ENCODE data around the gene ELOVL6.

GRCh38 chr4:110248100-110248499 is 49.7 kb upstream of the ELOVL6 start:
- TF ChIP-seq CTCF (conservative IDR thresholded peaks at IDR 0.05; ENCODE audit: low read depth, low read length) (no peak), SMC3 (IDR thresholded peaks at IDR 0.05; ENCODE audit: low read depth, low read length) (no peak), POLR2A (IDR thresholded peaks at IDR 0.05; ENCODE audit: low read depth, low read length) (no peak), MXI1 (IDR thresholded peaks at IDR 0.05; ENCODE audit: borderline replicate concordance, low read depth, low read length) (no peak), ELK1 (IDR thresholded peaks at IDR 0.05; ENCODE audit: borderline replicate concordance, low read depth, low read length) (no peak), MAFK (IDR thresholded peaks at IDR 0.05; ENCODE audit: low read depth, low read length) (no peak), MAZ (IDR thresholded peaks at IDR 0.05; ENCODE audit: borderline replicate concordance, low read depth, low read length) (no peak), CEBPB (IDR thresholded peaks at IDR 0.05; ENCODE audit: low read depth, low read length) (no peak), NFE2L2 (IDR thresholded peaks at IDR 0.05; ENCODE audit: low read depth, low read length) (no peak), RAD21 (IDR thresholded peaks at IDR 0.05; ENCODE audit: low read length) (no peak), RFX5 (IDR thresholded peaks at IDR 0.05; ENCODE audit: low read depth, low read length) (no peak), FOS (IDR thresholded peaks at IDR 0.05; ENCODE audit: low read depth, low read length) (no peak), CHD1 (IDR thresholded peaks at IDR 0.05; ENCODE audit: low read depth, low read length) (no peak)
- TF ChIP-seq, protein P1, sequence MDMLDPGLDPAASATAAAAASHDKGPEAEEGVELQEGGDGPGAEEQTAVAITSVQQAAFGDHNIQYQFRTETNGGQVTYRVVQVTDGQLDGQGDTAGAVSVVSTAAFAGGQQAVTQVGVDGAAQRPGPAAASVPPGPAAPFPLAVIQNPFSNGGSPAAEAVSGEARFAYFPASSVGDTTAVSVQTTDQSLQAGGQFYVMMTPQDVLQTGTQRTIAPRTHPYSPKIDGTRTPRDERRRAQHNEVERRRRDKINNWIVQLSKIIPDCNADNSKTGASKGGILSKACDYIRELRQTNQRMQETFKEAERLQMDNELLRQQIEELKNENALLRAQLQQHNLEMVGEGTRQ (IDR thresholded peaks at IDR 0.05; ENCODE audit: low read depth, low read length) = no peak
